Suprapubic skin (tissue), 4 donors: ENCODE measurements around the gene KLF16.

Experiments
- POLR2A ChIP-seq, 2 donors: fragments of 450-650 bp; IDR thresholded peaks; one replicate each; pipeline ENCODE4 v1.6.1; 2017; ENCODE audit warnings: antibody characterized with exemption in 2 of 2, mild to moderate bottlenecking in 2 of 2, moderate library complexity in 2 of 2
- POLR2AphosphoS5 ChIP-seq, 3 donors: sonication (generic); formaldehyde crosslinking; IDR thresholded peaks; one replicate each; pipeline ENCODE4 v1.6.1; 2017; ENCODE audit warnings: antibody characterized with exemption in 3 of 3
- TF ChIP-seq, protein P1 (sequence below), 2 donors: fragments of 200-600 bp in 1 of 2; fragments of 450-650 bp in 1 of 2; sonication (generic) in 1 of 2; IDR thresholded peaks; one replicate each; pipeline ENCODE4 v1.5.1; 2016 to 2019; ENCODE audit warnings: antibody characterized with exemption in 2 of 2, mild to moderate bottlenecking in 1 of 2, moderate library complexity in 1 of 2

GRCh38 chr19:1830978-1831377, 32.4 kb downstream of the KLF16 start:
- TF ChIP-seq, protein P1, sequence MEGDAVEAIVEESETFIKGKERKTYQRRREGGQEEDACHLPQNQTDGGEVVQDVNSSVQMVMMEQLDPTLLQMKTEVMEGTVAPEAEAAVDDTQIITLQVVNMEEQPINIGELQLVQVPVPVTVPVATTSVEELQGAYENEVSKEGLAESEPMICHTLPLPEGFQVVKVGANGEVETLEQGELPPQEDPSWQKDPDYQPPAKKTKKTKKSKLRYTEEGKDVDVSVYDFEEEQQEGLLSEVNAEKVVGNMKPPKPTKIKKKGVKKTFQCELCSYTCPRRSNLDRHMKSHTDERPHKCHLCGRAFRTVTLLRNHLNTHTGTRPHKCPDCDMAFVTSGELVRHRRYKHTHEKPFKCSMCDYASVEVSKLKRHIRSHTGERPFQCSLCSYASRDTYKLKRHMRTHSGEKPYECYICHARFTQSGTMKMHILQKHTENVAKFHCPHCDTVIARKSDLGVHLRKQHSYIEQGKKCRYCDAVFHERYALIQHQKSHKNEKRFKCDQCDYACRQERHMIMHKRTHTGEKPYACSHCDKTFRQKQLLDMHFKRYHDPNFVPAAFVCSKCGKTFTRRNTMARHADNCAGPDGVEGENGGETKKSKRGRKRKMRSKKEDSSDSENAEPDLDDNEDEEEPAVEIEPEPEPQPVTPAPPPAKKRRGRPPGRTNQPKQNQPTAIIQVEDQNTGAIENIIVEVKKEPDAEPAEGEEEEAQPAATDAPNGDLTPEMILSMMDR (IDR thresholded peaks at IDR 0.05) = no peak
- TF ChIP-seq POLR2A (IDR thresholded peaks at IDR 0.05) = no peak
- no peak for TF ChIP-seq POLR2AphosphoS5 (IDR thresholded peaks at IDR 0.05)
